ENCODE measurements around the gene RASSF7. TPM values are rescaled to one million over a fixed set of nuclear protein-coding genes. Genes with fewer than 3 reads are reported as not detected.

Gene RASSF7
- total and polyA plus RNA-seq, 2 of the 8 experiments (the other 6 are each of a cell fraction or from before 2014, with no cell fraction given), result 22.3 to 43.9 TPM

- peak overlapping the region in 1 of 2 experiments; percentile 33; a peak in 2 of 4 replicates for H3K4me2 ChIP-seq (ENCODE audit: insufficient read depth in 1 of 2, low read depth in 2 of 2, low read length in 2 of 2)
- no peak overlapping the region for H2AK5ac ChIP-seq (ENCODE audit: low read depth, low read length)
- no peak overlapping the region for H3K27ac ChIP-seq (ENCODE audit: low read depth, low read length)
- no peak for FAIRE-seq
- H3K14ac ChIP-seq (ENCODE audit: insufficient read length), result no peak overlapping the region
- no peak overlapping the region for H2BK20ac ChIP-seq (ENCODE audit: low read length)
- no peak overlapping the region for H3K4ac ChIP-seq (replicated peaks; ENCODE audit: insufficient read length, low read depth, low read length)
- peaks cover 3% of the 10 kb centered on the region; the same call in 1 of the 2 replicates for H3K23me2 ChIP-seq (ENCODE audit: low read depth, low read length)
- TF ChIP-seq SP1 (IDR thresholded peaks at IDR 0.05; ENCODE audit: low read depth, low read length) (0 out of 2 replicates have a peak, but pooled peaks have one; percentile 28), SIN3A (conservative IDR thresholded peaks at IDR 0.05 in 1 of 2, IDR thresholded peaks at IDR 0.05 in 1 of 2; ENCODE audit: low read depth in 1 of 2, low read length in 2 of 2) (0 out of 4 replicates have a peak, but pooled peaks of 1 of the 2 experiments have one; percentile 28), POLR2AphosphoS5 (IDR thresholded peaks at IDR 0.05; ENCODE audit: low read depth, low read length) (peak; percentile 47), RXRA (IDR thresholded peaks at IDR 0.05; ENCODE audit: insufficient read depth, low read depth, low read length) (no peak)
- peak overlapping the region in 1 of 4 experiments; percentile 32; a peak in 1 of 8 replicates for H3K4me3 ChIP-seq (ENCODE audit: extremely low read depth in 1 of 4, insufficient read depth in 2 of 4, low read depth in 3 of 4, low read length in 4 of 4)
- no peak overlapping the region for H3K56ac ChIP-seq (replicated peaks; ENCODE audit: insufficient read length, low read depth, low read length)
- H2BK12ac ChIP-seq (ENCODE audit: low read depth, low read length), result no peak overlapping the region
- H3K79me2 ChIP-seq (ENCODE audit: control insufficient read depth in 1 of 2, insufficient read depth in 2 of 2, low read length in 2 of 2), result no peaks in the 10 kb centered on the region
- DNase-seq (ENCODE audit: low read depth in 1 of 2, low spot score in 2 of 2), result peak; percentile 64 to 86
- no peak overlapping the region for H3K23ac ChIP-seq (ENCODE audit: insufficient read length)
- peaks cover 21 to 26% of the 10 kb centered on the region in 2 experiments for H4K20me1 ChIP-seq (replicated peaks in 1 of 2; ENCODE audit: control insufficient read depth in 1 of 2, insufficient read depth in 2 of 2, low read length in 2 of 2)
- no peaks in the 10 kb centered on the region for H3K9me3 ChIP-seq (ENCODE audit: insufficient read depth in 2 of 2, low read depth in 1 of 2, low read length in 1 of 2)
- CTCF ChIA-PET (ENCODE audit: partially characterized antibody), result interaction anchor here (0.6 to 2.4 kb wide), 7 partner anchors 10 to 110 kb away, joined by 3 to 11 read pairs (median 7); no protein-coding TSS in a partner anchor
- H4K5ac ChIP-seq (ENCODE audit: insufficient read length, low read depth, low read length), result no peak overlapping the region
- H4K91ac ChIP-seq (replicated peaks; ENCODE audit: insufficient read length, low read length), result no peak overlapping the region
- POLR2A ChIA-PET (ENCODE audit: partially characterized antibody), result interaction anchor here (0.6 to 2.3 kb wide), 11 partner anchors 12 to 164 kb away, joined by 3 to 20 read pairs (median 4); partner anchors contain the start of genes DRD4, SCT and TALDO1
- no peaks in the 10 kb centered on the region for H3K27me3 ChIP-seq (replicated peaks in 1 of 4; ENCODE audit: control insufficient read depth in 3 of 4, extremely low read depth in 1 of 4, insufficient read depth in 3 of 4, low read length in 3 of 4)
- WGBS, 2 experiments (ENCODE audit: extremely low coverage in 1 of 2, insufficient coverage in 1 of 2, insufficient read length in 1 of 2, insufficient replicate concordance in 2 of 2, low coverage in 1 of 2, low lambda C conversion rate in 2 of 2, missing lambda C conversion rate in 1 of 2), result 58% methylated on average over 20 of the region's 36 CpGs; no CpG with 5 or more reads in 1 of the 2 experiments
- H2AFZ ChIP-seq (ENCODE audit: low read length), result no peak overlapping the region
- H4K8ac ChIP-seq (ENCODE audit: extremely low read depth, insufficient read depth, low read length), result peak overlapping the region; percentile 59; the same call in 1 of the 2 replicates
- no peak overlapping the region for H3K9ac ChIP-seq (replicated peaks in 1 of 4; ENCODE audit: extremely low read depth in 1 of 4, low read depth in 3 of 4, low read length in 3 of 4)
- peaks cover 6% of the 10 kb centered on the region for H3K79me1 ChIP-seq (ENCODE audit: low read depth, low read length)
- H2BK15ac ChIP-seq (ENCODE audit: low read length), result no peak overlapping the region
- H2BK5ac ChIP-seq (ENCODE audit: low read depth, low read length), result no peak overlapping the region
- peaks cover 0 to 15% (median 3%) of the 10 kb centered on the region in 4 experiments; a peak in 5 of 7 replicates for H3K4me1 ChIP-seq (replicated peaks in 1 of 4; ENCODE audit: control insufficient read depth in 3 of 4, insufficient read depth in 4 of 4, low read length in 3 of 4)
- no peak overlapping the region for H2BK120ac ChIP-seq (replicated peaks; ENCODE audit: low read depth, low read length)
- H3K18ac ChIP-seq (ENCODE audit: extremely low read depth, low read length), result no peak overlapping the region
- peaks cover 16 to 40% (median 32%) of the 10 kb centered on the region in 4 experiments for H3K36me3 ChIP-seq (ENCODE audit: control insufficient read depth in 2 of 4, insufficient read depth in 4 of 4, low read length in 3 of 4)
Measured at GRCh38 chr11:613369-613968, 52.7 kb downstream of the RASSF7 start.
